Daoy (cell line): Measurements from ENCODE around the gene ACTG2. TPM values are rescaled to one million over a fixed set of nuclear protein-coding genes. Genes with fewer than 3 reads are reported as not detected.

ENCODE experiments used
- DNase-seq: peaks from one replicate; pipeline ENCODE4 v3.0.0-alpha.2; 2015; ENCODE audit warnings: low read depth
- total RNA-seq: library from RNA; depleted of rRNA; stranded (reverse); fragments of >200 nt; shearing (Covaris generic); gene quantifications from 2 replicates; pipeline ENCODE4 v1.2.3, GENCODE V29; 2014

ACTG2 gene
- total RNA-seq, 1 experiment from 2014 or later: 0.74 TPM

DNA sequence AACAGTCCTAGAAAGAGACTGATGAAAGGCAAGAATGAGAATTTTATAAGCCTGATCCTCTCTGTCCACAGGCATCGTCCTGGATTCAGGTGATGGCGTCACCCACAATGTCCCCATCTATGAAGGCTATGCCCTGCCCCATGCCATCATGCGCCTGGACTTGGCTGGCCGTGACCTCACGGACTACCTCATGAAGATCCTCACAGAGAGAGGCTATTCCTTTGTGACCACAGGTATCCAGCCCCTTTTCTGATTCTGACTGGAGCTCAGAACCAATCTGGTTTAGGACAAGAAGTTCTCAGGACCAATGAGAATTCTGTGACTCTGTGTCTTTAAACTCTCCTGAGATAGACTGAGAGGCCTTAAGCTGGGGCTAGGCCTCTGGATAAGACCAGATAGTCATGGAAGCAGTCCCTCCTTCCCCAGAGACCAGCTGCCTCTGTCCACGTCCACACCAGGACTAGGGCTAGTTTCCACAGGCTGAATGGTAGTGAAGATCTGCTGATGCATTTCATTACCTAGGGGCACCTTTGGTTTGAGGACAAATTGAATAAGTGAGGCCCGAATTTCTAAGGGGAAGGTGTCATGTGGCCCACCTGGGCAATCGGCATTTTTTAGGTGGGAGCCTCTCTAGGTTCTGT is 20.7 kb downstream of the ACTG2 start:
- no peak for DNase-seq

- no peak for DNase-seq
Observed at GRCh38 chr2:73914667-73915066, 21.9 kb downstream of the ACTG2 start.

DNA sequence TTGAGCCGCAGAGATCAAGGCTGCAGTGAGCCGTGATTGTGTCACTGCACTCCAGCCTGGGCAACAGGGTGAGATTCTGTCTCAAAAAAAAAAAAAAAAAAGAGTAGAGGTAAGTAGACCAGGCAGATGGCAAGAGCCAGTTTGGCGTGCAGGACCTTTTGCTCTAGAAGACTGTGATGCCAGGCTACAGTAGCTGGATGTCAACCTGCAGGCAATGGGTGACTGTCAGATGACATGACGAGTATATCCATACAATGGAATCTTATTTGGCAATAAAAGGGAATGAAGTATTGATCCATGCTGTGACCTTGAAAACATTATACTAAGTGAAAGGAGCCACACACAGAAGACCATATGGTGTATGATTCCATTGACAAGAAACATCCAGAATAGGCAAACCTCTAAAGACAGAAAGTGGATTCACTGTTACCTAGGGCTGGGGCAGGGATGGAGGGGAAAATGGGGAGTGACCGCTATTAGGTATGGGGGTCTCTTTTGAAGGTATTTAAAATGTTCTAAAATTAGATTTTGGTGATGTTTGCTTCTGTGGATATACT is 22.7 kb downstream of the ACTG2 start:
- no peak for DNase-seq

DNA sequence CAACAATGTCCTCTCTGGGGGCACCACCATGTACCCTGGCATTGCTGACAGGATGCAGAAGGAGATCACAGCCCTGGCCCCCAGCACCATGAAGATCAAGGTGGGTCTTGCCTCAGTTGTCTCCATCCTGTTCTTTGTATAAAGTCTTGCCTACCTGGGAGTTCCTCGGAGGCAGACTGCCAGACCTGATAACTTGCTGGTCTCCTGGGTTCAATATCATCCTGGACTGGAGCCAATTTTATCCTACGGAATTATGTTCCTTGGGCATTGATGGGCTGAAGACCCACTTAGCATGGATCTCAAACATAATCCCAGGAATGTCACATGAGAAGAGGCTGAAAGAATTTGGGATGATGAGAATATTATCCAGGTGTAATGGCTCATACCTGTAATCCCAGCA is 23.9 kb downstream of the ACTG2 start:
- no peak for DNase-seq

GRCh38 chr2:73917296-73917695 is 24.5 kb downstream of the ACTG2 start:
- no peak for DNase-seq

DNA sequence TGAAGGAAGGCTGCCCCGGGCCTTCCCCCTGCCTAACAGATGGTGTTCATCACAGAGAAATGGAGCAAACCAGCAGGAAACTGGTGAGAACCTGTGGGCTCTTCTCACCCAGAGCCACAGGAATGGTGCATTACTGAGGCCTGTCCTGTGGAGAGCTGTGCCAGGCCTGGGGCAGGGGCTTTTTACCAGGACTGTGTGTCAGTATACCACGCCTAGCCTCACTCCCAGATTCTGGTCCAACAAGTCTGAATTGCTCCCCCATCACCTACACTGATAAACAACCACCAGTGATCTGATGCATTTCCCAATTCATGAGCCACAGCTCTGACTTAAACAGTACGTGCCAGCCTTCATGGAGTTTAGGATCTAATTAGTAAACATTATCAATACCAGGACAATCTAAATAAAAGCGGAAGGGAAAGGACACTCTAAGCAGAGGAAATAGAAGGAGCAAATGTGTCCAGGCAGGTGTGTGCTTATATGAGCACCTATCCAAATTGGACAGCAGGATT is 24.9 kb downstream of the ACTG2 start:
- no peak for DNase-seq

- no peak for DNase-seq
Observed at GRCh38 chr2:73918856-73919255, 26.0 kb downstream of the ACTG2 start.

DNA sequence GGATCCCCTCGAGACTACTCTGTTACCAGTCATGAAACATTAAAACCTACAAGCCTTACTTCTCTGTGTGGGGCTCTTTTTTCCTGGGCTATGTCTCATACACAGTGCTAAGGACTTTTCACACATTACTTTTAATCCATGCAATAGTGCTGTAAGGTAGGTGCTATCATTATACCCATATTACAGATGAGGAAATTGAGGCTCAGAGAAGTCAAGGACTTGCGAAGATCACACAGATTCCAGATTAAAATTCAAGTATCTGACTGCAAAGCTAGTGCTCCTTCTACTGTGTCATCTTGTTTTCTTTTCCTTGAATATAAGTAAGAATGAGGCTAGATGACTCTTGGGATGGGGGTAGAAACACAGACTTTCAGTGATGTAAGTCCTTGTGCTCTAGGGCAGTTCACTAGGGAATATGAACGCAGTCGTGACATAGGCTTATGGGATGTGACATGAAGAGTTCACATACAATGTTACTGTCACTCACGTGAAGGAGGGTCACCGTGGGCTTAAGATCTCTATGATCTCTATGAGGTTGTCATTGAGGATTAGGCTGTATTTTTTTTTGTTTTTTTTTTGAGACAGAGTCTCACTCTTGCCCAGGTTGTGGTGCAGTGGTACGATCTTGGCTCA is 26.9 kb downstream of the ACTG2 start:
- no peak for DNase-seq

- peak; percentile 43 for DNase-seq
Observed at GRCh38 chr2:73920577-73921545, 28.1 kb downstream of the ACTG2 start.

DNA sequence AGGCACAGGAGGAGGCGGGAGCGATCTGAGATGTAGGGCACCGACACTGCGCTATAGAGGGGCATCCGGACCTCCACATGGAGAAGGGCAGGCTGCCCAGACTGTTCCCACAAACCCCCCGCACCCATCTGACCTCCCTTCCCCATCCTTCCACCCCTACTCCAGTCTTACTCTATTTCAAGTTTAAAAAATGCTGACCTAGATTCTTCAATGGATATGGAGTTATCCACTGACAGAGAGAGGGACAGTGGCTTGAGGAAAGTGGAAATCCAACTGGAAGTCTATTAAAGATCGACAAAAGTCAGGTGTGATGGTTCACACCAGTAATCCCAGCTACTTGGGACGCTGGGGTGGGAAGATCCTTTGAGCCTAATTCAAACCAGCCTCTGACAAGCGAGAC is 28.8 kb downstream of the ACTG2 start:
- no peak for DNase-seq

DNA sequence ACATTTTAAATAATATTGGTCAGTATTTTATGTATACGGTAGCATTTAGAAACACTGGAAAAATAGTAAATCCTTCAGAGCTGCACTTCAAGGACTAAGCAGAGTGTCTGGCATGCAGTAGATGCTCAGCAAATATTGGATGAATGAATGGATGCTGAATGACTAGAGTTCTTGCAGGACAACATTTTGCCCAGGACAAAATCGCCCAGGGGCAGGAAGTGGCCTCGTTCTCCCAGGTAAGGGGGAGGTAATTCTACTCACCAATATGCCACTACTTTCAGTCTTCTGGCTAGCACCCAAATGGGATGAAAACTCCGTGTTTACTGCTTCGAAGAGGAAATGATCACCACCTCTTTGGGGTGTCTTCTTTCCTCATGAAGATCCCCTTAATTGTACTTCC is 29.9 kb downstream of the ACTG2 start:
- no peak for DNase-seq

GRCh38 chr2:73925033-73925704 is 32.4 kb downstream of the ACTG2 start:
- DNase-seq: no peak

- DNase-seq: no peak
Observed at GRCh38 chr2:73925853-73926492, 33.2 kb downstream of the ACTG2 start.

GRCh38 chr2:73926493-73927327 is 33.9 kb downstream of the ACTG2 start, which contains the start of gene DGUOK:
TSS of gene DGUOK (plus strand) at chr2:73926880. CDS start at chr2:73926911, 31 bp downstream.
- DNase-seq: peak; percentile 99

GRCh38 chr2:73927344-73927743 is 34.5 kb downstream of the ACTG2 start:
- DNase-seq: no peak

GRCh38 chr2:73928963-73929347 is 36.1 kb downstream of the ACTG2 start:
- no peak for DNase-seq

GRCh38 chr2:73930386-73930785 is 37.6 kb downstream of the ACTG2 start:
- DNase-seq: no peak

GRCh38 chr2:73931531-73932500 is 39.0 kb downstream of the ACTG2 start:
- DNase-seq: peak; percentile 70

- DNase-seq: no peak
Observed at GRCh38 chr2:73933194-73933593, 40.4 kb downstream of the ACTG2 start.
